Measurements from ENCODE around the gene PFKP. TPM values are rescaled to one million over a fixed set of nuclear protein-coding genes. Genes with fewer than 3 reads are reported as not detected.

PFKP gene
- total RNA-seq, 2 experiments from 2014 or later, result 231 to 239 TPM

DNA sequence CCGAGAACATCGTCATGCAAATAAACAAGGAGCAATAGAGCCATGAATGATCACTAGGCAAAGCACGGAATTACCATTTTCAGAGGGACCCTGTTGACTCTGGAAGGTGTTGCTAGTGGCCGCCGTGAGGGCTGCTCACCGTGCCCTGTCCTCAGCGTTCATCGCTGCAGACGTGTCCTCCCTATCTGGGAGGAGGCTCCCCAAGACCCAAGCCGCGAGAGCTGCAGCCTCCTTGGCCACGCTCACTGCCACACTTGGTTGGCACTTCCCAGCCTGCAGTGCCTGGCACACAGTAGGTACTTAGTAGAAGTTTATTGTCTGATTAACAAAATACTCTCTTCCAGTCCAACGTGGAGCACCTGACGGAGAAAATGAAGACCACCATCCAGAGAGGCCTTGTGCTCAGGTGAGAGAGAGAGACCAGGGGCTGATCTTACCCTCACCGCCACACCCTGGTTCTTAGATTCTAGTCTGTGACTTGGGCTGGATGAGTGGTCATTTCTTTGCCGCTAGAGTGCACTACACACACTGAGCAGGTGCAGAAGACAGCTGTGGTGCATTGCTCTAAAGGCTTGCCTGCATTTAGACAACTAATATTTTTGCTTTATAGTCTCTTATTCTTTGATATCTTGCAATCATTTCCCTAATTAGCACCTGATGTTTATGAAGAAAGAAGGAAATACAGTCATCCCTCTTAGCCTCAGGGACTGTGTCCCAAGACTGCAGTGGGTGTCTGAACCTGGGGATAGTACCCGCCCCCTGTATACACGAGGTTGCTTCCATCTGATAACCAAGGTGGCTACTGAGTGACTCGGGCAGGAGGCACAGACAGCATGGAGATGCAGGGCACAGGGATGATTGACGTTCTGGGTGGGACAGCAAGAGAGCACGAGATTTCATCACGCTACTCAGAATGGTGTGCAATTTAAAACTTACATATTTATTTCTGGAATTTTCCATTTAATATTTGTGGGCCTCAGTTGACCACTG lies 65.0 kb downstream of the PFKP start:
- Mint-ChIP-seq H3K4me1 (peaks cover 2% of the 10 kb centered on the region), H3K36me3 (ENCODE audit: low read depth) (peaks cover 84% of the 10 kb centered on the region), H3K27ac (no peak overlapping the region), H3K27me3 (no peaks in the 10 kb centered on the region), H3K9me3 (ENCODE audit: low read depth) (peaks cover 4% of the 10 kb centered on the region), H3K4me3 (no peak overlapping the region)
- CTCF ChIA-PET, result no interaction called here
- POLR2A ChIA-PET, result no interaction called here
- intact Hi-C loops (cut with DNase I, micrococcal nuclease), result no loop called here
- peak; percentile 1 for DNase-seq
- ATAC-seq, result no peak

DNA sequence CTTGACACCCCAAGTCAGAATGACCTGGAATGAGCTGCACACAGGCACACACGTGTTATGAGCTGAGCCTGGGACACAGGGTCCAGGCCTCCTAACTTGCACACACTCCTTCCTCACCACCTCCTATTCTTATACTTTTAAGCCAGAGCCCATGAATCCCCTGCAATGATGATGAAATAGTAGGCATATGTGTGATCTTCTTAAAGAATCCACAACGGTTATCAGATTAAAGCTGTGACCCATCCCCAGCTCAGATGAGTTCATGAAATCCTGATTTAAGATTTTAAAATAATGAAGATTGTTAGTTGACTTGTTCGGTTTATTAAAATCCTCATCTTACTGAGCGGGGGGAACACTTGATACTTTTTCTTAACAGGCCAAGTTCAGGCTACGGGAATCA lies 66.6 kb downstream of the PFKP start:
- ATAC-seq (no peak), DNase-seq (no peak)
- Mint-ChIP-seq H3K27ac (peak overlapping the region; percentile 72), H3K27me3 (no peaks in the 10 kb centered on the region), H3K4me3 (no peak overlapping the region), H3K36me3 (ENCODE audit: low read depth) (peaks cover 82% of the 10 kb centered on the region), H3K9me3 (ENCODE audit: low read depth) (no peaks in the 10 kb centered on the region), H3K4me1 (peaks cover 2% of the 10 kb centered on the region)
- ChIA-PET POLR2A (interaction anchor here (0.6 kb wide), 1 partner anchor 354 kb away, joined by 5 read pairs; no protein-coding TSS in a partner anchor), CTCF (interaction anchor here (0.7 to 1.3 kb wide), 2 partner anchors 15 to 22 kb away, joined by 3 read pairs; no protein-coding TSS in a partner anchor)
- intact Hi-C loops (cut with DNase I, micrococcal nuclease), result no loop called here

DNA sequence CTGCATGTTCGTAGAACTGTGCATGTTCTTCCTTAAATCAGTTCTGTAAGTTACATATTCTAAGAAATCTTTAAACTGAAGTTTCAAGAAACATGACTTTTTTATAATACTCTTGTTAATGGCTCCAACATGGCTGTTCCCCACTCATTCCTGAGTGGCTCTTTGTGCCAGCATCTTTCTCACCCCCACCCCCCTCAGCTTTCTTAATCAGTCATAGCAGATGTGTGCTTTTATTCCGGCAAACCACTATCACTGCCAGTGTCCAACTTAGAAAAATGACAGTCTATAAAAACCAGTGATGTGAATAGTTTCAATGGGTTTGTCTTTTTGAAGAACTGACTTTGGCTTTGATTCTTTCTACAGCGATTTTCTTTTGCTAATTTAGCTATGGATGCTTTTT lies 67.7 kb downstream of the PFKP start:
- H3K4me1 Mint-ChIP-seq, result peaks cover 2% of the 10 kb centered on the region
- peak overlapping the region; percentile 31 for H3K27ac Mint-ChIP-seq
- ChIA-PET CTCF (interaction anchor here (0.8 to 1.3 kb wide), 2 partner anchors 9 to 16 kb away, joined by 3 read pairs; no protein-coding TSS in a partner anchor), POLR2A (no interaction called here)
- intact Hi-C loops (cut with DNase I, micrococcal nuclease), result no loop called here
- H3K36me3 Mint-ChIP-seq (ENCODE audit: low read depth), result peaks cover 83% of the 10 kb centered on the region
- no peak overlapping the region for H3K4me3 Mint-ChIP-seq
- DNase-seq, result peak; percentile 1
- H3K9me3 Mint-ChIP-seq (ENCODE audit: low read depth), result no peaks in the 10 kb centered on the region
- no peak for ATAC-seq
- no peaks in the 10 kb centered on the region for H3K27me3 Mint-ChIP-seq

- intact Hi-C loops (cut with DNase I, micrococcal nuclease), result no loop called here
- no peak for DNase-seq
- Mint-ChIP-seq H3K27ac (no peak overlapping the region), H3K4me3 (no peak overlapping the region), H3K9me3 (ENCODE audit: low read depth) (no peaks in the 10 kb centered on the region), H3K36me3 (ENCODE audit: low read depth) (peaks cover 83% of the 10 kb centered on the region), H3K27me3 (no peaks in the 10 kb centered on the region), H3K4me1 (peaks cover 2% of the 10 kb centered on the region)
- ChIA-PET CTCF (interaction anchor here (1.0 kb wide), 1 partner anchor 11 kb away, joined by 3 read pairs; no protein-coding TSS in a partner anchor), POLR2A (no interaction called here)
- no peak for ATAC-seq
These were observed 69.0 kb downstream of the PFKP start for GRCh38 chr10:3136336-3136735.

- Mint-ChIP-seq H3K9me3 (ENCODE audit: low read depth) (no peaks in the 10 kb centered on the region), H3K4me3 (no peak overlapping the region), H3K27ac (no peak overlapping the region), H3K27me3 (no peaks in the 10 kb centered on the region), H3K36me3 (ENCODE audit: low read depth) (peaks cover 80% of the 10 kb centered on the region), H3K4me1 (peaks cover 2% of the 10 kb centered on the region)
- DNase-seq (no peak), ATAC-seq (no peak)
- POLR2A ChIA-PET, result no interaction called here
- CTCF ChIA-PET, result interaction anchor here (1.0 kb wide), 1 partner anchor 11 kb away, joined by 3 read pairs; no protein-coding TSS in a partner anchor
- intact Hi-C loops (cut with DNase I, micrococcal nuclease), result no loop called here
These were observed 69.6 kb downstream of the PFKP start for GRCh38 chr10:3136763-3137611.

DNA sequence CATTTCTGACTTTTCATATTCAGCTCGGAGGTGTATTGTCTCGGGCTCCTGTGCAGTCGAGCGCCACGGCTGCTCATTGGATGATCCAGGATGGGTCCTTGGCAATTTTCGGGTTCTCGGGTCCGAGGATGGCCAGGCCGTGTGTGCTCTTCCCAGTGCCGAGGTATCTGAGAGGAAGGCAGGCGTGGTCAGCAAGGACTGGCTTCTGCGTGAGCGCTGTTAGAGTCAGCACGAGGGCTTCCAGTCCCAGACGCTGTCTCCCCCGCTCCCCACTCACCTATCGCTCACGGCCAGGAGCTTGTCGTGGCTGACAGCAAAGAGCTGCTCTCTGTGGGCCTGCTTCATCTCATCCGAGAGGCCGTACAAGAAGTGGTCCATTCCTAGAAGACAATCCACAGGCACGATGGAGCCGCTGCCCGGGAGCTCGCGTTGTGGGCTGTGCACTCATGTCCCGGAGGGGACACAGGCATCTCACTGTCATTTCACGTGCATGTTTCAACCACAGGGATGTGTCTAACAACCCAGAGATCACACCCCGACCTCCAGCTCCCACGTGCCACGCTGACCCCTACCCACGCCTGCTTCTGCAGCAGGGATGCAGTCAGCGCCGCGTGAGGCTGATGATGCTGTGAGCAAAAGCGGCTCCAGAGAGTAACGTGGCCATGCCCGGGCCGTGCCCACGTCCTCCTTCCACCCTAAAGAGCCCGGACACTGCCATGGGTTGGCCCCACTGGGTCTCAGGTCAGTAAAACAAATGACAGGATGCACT lies 70.8 kb downstream of the PFKP start:
- Mint-ChIP-seq H3K36me3 (ENCODE audit: low read depth) (peaks cover 76% of the 10 kb centered on the region), H3K27me3 (no peaks in the 10 kb centered on the region), H3K9me3 (ENCODE audit: low read depth) (no peaks in the 10 kb centered on the region), H3K4me3 (no peak overlapping the region), H3K27ac (no peak overlapping the region), H3K4me1 (no peaks in the 10 kb centered on the region)
- POLR2A ChIA-PET, result no interaction called here
- no peak for DNase-seq
- ATAC-seq, result no peak
- CTCF ChIA-PET, result no interaction called here
- intact Hi-C loops (cut with DNase I, micrococcal nuclease), result no loop called here

GRCh38 chr10:3139216-3139910 lies 72.0 kb downstream of the PFKP start:
- no peaks in the 10 kb centered on the region for H3K27me3 Mint-ChIP-seq
- ATAC-seq (no peak), DNase-seq (no peak)
- ChIA-PET CTCF (interaction anchor here (0.7 to 1.7 kb wide), 3 partner anchors 10 to 1782 kb away, joined by 3 to 4 read pairs (median 3); no protein-coding TSS in a partner anchor), POLR2A (no interaction called here)
- no peaks in the 10 kb centered on the region for H3K4me1 Mint-ChIP-seq
- peaks cover 75% of the 10 kb centered on the region for H3K36me3 Mint-ChIP-seq (ENCODE audit: low read depth)
- intact Hi-C loops (cut with DNase I, micrococcal nuclease), result no loop called here
- H3K27ac Mint-ChIP-seq, result peak overlapping the region; percentile 53
- no peaks in the 10 kb centered on the region for H3K9me3 Mint-ChIP-seq (ENCODE audit: low read depth)
- no peak overlapping the region for H3K4me3 Mint-ChIP-seq

GRCh38 chr10:3140280-3140679 lies 72.9 kb downstream of the PFKP start:
- DNase-seq (no peak), ATAC-seq (no peak)
- intact Hi-C loops (cut with DNase I, micrococcal nuclease), result no loop called here
- peaks cover 72% of the 10 kb centered on the region for H3K36me3 Mint-ChIP-seq (ENCODE audit: low read depth)
- no peaks in the 10 kb centered on the region for H3K27me3 Mint-ChIP-seq
- no peaks in the 10 kb centered on the region for H3K9me3 Mint-ChIP-seq (ENCODE audit: low read depth)
- H3K4me3 Mint-ChIP-seq, result no peak overlapping the region
- no peaks in the 10 kb centered on the region for H3K4me1 Mint-ChIP-seq
- no peak overlapping the region for H3K27ac Mint-ChIP-seq
- ChIA-PET POLR2A (interaction anchor here (1.6 kb wide), 1 partner anchor 28 kb away, joined by 5 read pairs; no protein-coding TSS in a partner anchor), CTCF (interaction anchor here (0.7 to 1.7 kb wide), 2 partner anchors 13 to 1781 kb away, joined by 3 to 4 read pairs; no protein-coding TSS in a partner anchor)

GRCh38 chr10:3141351-3142005 lies 74.1 kb downstream of the PFKP start:
- intact Hi-C loops (cut with DNase I, micrococcal nuclease), result no loop called here
- H3K4me3 Mint-ChIP-seq, result no peak overlapping the region
- DNase-seq, result no peak
- no peak overlapping the region for H3K27ac Mint-ChIP-seq
- H3K9me3 Mint-ChIP-seq (ENCODE audit: low read depth), result no peaks in the 10 kb centered on the region
- ChIA-PET CTCF (no interaction called here), POLR2A (interaction anchor here (0.6 to 1.6 kb wide), 2 partner anchors 10 to 27 kb away, joined by 4 to 5 read pairs; no protein-coding TSS in a partner anchor)
- peaks cover 75% of the 10 kb centered on the region for H3K36me3 Mint-ChIP-seq (ENCODE audit: low read depth)
- no peaks in the 10 kb centered on the region for H3K4me1 Mint-ChIP-seq
- no peaks in the 10 kb centered on the region for H3K27me3 Mint-ChIP-seq
- no peak for ATAC-seq
